HG02571 (cell line): ENCODE measurements around the gene PLCXD1.
"Not testable (repeated sequence)": the region's sequence is repeated elsewhere in the genome, so short reads cannot be mapped to it uniquely, and the experiment has no call there.

Experiments
- ATAC-seq: cut with Tn5 transposase; IDR thresholded peaks from one replicate; pipeline ENCODE4 v1.9.1; 2021; ENCODE audit warnings: mild to moderate bottlenecking, moderate library complexity; ENCODE audit not compliant: unreplicated experiment

Gene PLCXD1

DNA sequence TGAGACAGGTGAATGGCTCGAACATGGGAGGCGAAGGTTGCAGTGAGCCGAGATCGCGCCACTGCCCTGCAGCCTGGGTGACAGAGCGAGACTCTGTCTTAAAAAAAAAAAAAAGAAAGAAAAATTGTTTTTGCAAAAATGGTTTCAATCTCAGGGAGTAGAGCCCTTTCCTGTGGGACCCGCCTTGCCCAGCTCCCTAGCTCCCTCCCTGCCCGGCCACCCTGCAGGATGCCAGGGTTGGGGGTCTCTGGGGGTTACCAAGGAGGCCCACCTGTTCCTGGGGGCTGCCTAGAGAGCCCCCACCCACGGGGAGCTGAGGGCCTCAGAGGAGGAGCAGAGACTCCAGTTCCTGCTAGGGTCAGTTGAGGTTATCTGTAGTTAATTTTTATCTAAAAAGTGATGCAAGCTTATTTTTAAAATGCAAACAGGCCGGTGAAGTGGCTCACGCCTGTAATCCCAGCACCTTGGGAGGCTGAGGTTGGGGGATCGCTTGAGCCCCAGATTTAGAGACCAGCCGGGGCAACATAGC, 18.7 kb upstream of the PLCXD1 start:
- no peak for ATAC-seq

DNA sequence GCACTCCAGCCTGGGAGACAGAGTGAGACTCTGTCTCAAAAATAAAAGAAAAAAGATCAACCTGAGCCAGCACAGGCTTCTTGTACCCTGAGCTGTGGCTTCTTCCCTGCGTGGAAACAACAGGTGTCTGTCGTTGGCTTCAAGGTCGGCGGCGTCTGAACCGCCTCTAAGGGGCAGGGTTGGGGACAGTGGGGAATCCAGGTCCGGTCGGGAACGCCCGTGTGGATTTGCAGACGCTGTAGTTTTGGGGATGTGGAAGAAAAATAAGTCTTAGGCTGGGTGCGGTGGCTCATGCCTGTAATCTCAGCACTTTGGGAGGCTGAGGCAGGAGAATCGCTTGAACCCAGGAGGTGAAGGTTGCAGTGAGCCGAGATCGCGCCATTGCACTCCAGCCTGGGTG, 17.2 kb upstream of the PLCXD1 start:
- ATAC-seq, result not testable (repeated sequence)

DNA sequence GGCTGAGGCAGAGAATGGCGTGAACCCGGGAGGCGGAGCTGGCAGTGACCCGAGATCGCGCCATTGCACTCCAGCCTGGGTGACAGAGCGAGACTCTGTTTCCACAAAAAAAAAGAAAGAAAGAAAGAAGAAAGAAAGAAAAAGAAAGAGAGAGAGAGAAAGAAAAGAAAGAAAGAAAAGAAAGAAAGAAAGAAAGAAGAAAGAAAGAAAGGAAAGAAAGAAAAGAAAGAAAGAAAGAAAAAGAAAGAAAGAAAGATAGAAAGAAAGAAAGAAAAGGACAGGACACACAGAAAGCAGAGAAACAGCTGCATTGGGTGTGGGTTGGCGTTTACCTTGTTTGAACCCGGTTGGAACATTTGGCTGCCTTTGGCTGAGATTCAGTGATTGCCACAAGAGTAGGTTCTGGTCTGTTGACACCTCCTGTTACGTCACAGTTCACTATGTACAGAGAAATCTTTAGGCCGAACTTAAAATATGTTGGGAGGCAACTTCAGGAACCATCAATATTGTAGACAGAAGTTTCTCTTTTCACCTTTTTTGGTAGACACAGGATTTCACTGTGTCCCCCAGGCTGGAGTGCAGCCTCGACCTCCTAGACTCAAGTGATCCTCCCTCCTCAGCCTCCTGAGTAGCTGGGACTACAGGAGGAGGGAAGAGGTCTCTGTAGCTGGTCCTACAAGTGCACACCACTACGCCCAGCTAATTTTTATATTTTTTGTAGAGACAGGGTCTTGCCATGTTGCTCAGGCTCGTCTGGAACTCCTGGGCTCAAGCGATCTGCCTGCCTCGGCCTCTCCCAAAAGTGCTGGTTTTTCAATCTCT, 16.3 kb upstream of the PLCXD1 start:
- ATAC-seq, result no peak

DNA sequence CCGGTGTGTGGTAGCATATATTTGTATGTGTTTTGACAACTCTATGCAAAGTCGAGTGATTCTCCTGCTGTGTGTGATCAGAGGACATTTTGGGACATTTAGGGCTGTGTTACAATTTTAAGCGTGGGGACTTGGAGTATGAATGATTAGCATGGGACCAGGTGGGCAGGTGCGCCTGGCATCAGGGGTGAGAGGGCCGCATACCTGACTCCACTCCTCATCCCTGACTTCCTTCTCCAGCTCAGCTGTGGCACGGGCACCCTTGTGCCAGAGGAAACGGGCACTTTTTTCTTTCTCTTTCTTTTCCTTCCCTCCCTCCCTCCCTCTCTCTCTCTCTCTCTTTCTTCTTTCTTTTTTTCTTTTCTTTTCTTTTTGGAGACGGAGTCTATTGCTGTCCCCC, 15.7 kb upstream of the PLCXD1 start:
- no peak for ATAC-seq

GRCh38 chrX:267771-268261, 13.4 kb upstream of the PLCXD1 start:
- ATAC-seq, result no peak

DNA sequence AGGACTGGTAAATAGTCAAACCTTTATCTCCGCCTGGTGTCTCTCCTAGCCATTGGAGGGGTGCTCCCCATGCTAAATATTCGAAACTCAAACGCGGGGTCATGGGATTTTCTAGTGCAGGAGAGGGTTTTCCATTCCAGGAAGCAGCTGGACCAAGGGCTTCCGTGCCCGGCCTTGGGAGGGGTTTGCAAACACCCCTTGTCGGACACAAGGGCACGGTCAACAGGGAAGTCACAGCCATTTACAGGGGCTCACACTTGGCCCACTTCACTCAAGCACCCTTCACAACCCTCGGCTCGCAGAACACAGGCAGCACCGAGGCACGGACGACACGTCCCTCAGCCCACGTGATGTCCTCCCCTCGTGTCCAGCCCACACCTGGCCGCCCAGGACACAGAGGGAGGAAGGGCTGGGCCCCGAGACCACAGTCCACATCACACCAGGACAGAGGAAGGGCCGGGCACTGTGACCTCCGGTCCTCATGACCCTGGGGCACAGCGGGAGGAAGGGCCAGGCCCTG, 10.3 kb upstream of the PLCXD1 start:
- no peak for ATAC-seq

- ATAC-seq, result no peak
These were observed 6.2 kb upstream of the PLCXD1 start for GRCh38 chrX:274904-275475.

DNA sequence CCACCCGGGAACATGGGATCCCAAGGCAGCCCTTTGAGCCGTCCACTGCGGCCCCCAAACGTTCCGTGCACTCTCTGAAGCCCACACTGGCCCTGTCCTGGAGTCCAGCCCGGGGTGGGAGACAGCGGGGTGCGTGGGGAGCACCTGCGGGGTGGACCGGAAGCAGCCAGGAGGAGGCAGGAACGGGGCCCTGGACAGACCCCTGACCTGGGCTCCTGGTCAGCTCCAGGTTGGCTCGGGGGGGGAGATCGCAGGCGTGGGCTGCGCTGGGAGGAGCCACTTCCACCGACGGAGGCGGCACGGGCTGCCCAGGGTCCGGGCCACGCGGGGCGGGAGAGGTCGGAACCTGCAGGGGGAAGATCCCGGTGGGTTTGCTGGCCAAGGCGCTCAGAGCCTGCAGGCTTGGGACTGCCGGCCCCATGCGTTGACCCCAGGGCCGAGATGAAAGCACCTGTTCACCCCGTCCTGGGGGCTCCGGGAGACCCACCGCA, 5.7 kb upstream of the PLCXD1 start:
- no peak for ATAC-seq

DNA sequence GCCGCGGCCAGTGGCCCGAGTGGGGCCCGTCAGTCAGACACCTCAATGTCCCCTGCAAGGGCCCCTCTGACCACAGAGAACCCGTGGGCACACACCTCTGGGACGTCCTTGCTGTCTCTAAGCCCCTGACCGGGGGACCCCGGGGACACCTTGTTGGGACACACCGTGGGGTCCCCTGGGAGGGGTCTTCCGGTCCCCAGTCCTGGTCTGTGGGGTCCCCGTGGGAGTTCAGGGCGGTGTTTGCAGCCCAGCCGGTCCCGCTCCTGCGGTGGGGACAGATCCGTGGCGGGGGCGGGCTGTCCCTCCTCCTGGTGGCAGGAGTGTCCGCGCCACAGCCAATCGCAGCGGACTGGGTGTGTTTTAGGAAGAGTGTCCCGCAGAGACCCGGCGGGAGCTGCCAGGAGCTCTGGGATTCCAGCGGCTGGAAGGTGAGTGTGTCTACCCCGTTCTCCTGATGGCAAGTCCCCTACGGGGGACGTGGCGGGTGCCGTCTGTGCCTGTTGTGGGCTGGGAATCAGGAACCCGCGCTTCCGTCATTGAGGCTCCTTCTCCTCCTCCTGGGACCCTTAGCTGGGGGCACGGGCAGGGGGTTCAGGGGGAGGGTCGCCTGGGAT, 5.1 kb upstream of the PLCXD1 start:
- ATAC-seq, result peak; percentile 79

DNA sequence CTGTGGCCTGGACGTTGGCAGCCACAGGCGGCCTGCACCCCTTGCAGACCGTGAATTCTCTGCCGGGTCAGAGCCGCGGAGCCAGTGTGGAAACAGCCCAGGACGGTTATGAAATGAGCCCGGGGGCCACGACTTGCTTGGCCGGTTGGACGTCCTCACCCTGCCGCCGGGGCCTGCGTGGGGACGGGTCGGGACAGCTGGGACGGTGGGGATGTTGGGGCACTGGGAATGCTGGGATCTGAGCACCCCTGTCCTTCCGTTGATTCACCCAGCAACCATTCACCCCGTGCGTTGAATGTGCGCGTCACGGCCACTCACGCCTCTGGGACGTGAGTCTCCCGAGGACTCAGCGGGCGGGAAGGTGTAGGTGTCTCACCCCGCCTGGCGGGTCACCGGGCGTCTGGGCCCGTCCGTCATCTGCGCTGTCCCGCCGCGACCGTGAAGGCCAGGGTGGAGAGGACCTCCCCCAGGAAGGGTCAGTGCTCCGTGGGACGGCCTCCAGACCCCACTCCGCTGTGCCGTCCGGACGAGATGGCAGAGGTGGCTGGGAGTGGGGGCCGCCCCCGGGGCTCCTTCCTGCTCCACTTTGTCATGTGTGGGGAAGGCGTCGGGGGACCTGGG, 4.5 kb upstream of the PLCXD1 start:
- ATAC-seq, result peak; percentile 46

DNA sequence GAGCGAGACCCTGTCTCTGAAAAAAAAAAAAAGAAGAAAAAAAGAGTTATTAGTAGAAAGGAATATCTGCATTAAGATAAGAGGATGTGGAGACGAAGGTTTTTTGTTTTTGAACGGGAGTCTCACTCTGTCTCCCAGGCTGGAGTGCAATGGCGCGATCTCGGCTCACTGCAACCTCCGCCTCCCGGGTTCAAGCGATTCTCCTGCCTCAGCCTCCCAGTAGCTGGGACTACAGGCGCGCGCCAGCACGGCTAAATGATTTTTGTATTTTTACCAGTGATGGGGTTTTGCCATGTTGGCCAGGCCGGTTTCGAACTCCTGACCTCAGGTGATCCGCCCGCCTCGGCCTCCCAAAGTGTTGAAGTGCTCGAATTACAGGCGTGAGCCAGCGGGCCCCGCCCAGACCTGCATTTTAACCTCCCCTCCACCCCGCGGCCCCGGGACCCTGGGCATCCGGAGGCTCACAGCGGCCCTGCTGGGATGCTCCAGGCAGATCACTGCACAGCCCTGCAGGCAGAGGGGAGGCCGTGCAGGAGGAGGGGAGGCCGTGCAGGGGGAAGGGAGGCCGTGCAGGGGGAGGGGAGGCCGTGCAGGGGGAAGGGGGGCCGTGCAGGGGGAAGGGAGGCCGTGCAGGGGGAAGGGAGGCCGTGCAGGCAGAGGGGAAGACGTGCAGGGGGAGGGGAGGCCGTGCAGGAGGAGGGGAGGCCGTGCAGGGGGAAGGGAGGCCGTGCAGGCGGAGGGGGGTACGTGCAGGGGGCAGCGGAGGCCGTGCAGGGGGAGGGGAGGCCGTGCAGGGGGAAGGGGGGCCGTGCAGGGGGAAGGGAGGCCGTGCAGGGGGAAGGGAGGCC, 1.2 kb upstream of the PLCXD1 start:
- not testable (repeated sequence) for ATAC-seq

GRCh38 chrX:280722-281121, 459 bp upstream of the PLCXD1 start:
- not testable (repeated sequence) for ATAC-seq

GRCh38 chrX:282000-282681, 960 bp downstream of the PLCXD1 start:
- ATAC-seq, result not testable (repeated sequence)

- peak; percentile 100 for ATAC-seq
These were observed 2.1 kb downstream of the PLCXD1 start for GRCh38 chrX:283115-283845.

GRCh38 chrX:285076-285677, 4.0 kb downstream of the PLCXD1 start:
- ATAC-seq, result no peak

DNA sequence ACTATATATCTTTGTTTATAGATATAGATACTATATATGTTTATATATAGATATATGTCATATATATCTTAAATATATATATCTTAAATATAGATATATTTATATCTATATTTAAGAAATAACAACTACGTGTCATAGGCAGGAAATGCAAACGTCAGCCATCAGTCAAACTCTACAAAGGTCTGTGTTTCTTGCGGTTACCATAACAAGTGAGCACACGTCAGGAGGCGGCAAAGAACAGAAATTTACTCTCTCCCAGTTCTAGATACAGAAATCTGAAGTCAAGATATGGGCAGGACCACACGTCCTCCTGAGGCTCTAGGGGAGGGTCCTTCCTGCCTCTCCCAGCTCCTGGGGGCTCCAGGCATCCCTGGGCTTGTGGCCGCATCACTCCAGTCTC, 6.5 kb downstream of the PLCXD1 start:
- no peak for ATAC-seq

DNA sequence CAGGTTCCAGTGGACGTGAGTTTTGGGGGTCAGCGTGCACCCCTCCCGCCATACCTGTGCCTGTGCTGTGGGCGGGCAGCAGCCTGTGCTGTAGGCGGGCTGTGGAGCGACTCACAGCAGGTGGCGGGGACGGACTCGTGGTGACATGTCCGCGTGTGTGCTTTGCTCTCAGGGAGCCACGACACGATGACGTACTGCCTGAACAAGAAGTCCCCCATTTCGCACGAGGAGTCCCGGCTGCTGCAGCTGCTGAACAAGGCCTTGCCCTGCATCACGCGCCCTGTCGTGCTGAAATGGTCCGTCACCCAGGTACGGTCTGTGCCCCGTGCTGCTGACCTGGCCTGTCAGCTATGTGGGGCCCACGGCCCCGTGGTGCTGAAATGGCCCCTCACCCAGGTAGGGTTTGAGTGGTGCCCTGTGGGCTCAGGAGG, 7.4 kb downstream of the PLCXD1 start:
- no peak for ATAC-seq

- ATAC-seq, result no peak
These were observed 9.4 kb downstream of the PLCXD1 start for GRCh38 chrX:290476-291166.
